HG03460 (cell line): ENCODE measurements around the gene AKR1C4.

ENCODE experiments used
- ATAC-seq: cut with Tn5 transposase; IDR thresholded peaks from one replicate; pipeline ENCODE4 v1.9.1; 2021; ENCODE audit not compliant: unreplicated experiment

Gene AKR1C4

GRCh38 chr10:5265139-5265538 lies 68.5 kb downstream of the AKR1C4 start:
- ATAC-seq, result no peak

GRCh38 chr10:5266351-5266750 lies 69.7 kb downstream of the AKR1C4 start:
- ATAC-seq, result no peak

GRCh38 chr10:5266804-5267203 lies 70.2 kb downstream of the AKR1C4 start:
- ATAC-seq, result no peak

DNA sequence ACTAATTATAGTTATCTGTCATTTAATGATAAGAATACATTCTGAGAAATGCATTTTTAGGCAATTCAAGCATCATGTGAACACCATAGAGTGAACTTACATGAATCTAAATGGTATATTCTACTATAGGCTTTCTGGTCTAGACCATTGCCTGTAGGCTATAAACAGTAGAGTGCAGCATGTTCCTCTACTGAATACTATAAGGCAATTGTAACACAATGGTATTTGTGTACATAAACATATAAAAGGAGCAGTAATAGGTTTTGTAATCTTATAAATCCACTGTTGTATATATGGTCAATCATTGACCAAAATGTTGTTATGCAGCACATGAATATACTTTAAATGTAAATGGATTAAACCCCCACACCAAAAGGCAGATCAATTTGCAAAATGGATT lies 71.6 kb downstream of the AKR1C4 start:
- no peak for ATAC-seq
